Lower lobe of right lung (tissue), 2 donors: Measurements from ENCODE around the gene OTOP3. TPM values are rescaled to one million over a fixed set of nuclear protein-coding genes. Genes with fewer than 3 reads are reported as not detected.

Experiments used
- ATAC-seq, 2 donors: fragments of 200-7000 bp; cut with Tn5 transposase; one replicate each; pipeline ENCODE4 v1.9.1; 2020 to 2022; ENCODE audit warnings: mild to moderate bottlenecking in 2 of 2, moderate library complexity in 2 of 2
- DNase-seq: peaks from one replicate; pipeline ENCODE4 v3.0.0-alpha.2; 2020
- H3K27ac ChIP-seq: fragments of 200-600 bp; one replicate; pipeline ENCODE4 v1.8.0; 2022
- H3K27me3 ChIP-seq: fragments of 200-600 bp; one replicate; pipeline ENCODE4 v1.8.0; 2022; ENCODE audit warnings: low read depth
- H3K36me3 ChIP-seq: fragments of 200-600 bp; one replicate; pipeline ENCODE4 v1.8.0; 2022; ENCODE audit warnings: mild to moderate bottlenecking
- H3K4me1 ChIP-seq: fragments of 200-600 bp; one replicate; pipeline ENCODE4 v1.8.0; 2022
- H3K4me3 ChIP-seq: fragments of 200-600 bp; one replicate; pipeline ENCODE4 v1.8.0; 2022; ENCODE audit warnings: mild to moderate bottlenecking
- H3K9me3 ChIP-seq: fragments of 200-600 bp; one replicate; pipeline ENCODE4 v1.8.0; 2022
- intact Hi-C: fragments of 100-400 bp; cut with DNase I; formaldehyde crosslinking; loops from one replicate; pipeline ENCODE4 v1.11.0; 2022
- total RNA-seq: library from RNA; stranded (reverse); fragmentation: NEBNext Ultra II Directional; extraction: Animal tissue kit (Norgen Biotek cat#: 25700); gene quantifications from one replicate; pipeline ENCODE4 v1.2.1, GENCODE V29; 2021
- TF ChIP-seq, protein P1 (sequence below): fragments of 200-600 bp; IDR thresholded peaks from one replicate; pipeline ENCODE4 v1.8.0; 2022; ENCODE audit warnings: antibody characterized with exemption, mild to moderate bottlenecking
- donor health status: DM: no; HTN: yes; CAD: no; lungs with severe emphysema.

OTOP3 gene
- total RNA-seq, 1 donor from 2014 or later = not detected

DNA sequence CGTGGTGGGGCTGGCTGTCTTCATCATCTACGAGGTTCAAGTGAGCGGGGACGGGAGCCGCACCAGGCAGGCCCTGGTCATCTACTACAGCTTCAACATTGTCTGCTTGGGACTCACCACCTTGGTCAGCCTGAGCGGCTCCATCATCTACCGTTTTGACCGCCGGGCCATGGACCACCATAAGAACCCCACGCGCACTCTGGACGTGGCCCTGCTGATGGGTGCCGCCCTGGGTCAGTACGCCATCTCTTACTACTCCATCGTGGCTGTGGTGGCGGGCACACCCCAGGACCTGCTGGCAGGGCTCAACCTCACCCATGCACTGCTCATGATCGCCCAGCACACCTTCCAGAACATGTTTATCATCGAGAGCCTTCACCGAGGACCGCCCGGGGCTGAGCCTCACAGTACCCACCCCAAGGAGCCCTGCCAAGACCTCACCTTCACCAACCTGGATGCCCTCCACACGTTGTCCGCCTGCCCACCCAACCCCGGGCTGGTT, 5.1 kb upstream of the OTOP3 start:
- H3K27me3 ChIP-seq = peaks cover 65% of the 10 kb centered on the region
- ATAC-seq (no peak), DNase-seq (peak; percentile 35)
- no peaks in the 10 kb centered on the region for H3K9me3 ChIP-seq
- no peak overlapping the region for H3K4me3 ChIP-seq
- intact Hi-C loops = no loop called here
- no peak overlapping the region for H3K27ac ChIP-seq
- no peaks in the 10 kb centered on the region for H3K36me3 ChIP-seq
- TF ChIP-seq, protein P1, sequence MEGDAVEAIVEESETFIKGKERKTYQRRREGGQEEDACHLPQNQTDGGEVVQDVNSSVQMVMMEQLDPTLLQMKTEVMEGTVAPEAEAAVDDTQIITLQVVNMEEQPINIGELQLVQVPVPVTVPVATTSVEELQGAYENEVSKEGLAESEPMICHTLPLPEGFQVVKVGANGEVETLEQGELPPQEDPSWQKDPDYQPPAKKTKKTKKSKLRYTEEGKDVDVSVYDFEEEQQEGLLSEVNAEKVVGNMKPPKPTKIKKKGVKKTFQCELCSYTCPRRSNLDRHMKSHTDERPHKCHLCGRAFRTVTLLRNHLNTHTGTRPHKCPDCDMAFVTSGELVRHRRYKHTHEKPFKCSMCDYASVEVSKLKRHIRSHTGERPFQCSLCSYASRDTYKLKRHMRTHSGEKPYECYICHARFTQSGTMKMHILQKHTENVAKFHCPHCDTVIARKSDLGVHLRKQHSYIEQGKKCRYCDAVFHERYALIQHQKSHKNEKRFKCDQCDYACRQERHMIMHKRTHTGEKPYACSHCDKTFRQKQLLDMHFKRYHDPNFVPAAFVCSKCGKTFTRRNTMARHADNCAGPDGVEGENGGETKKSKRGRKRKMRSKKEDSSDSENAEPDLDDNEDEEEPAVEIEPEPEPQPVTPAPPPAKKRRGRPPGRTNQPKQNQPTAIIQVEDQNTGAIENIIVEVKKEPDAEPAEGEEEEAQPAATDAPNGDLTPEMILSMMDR = no peak
- H3K4me1 ChIP-seq = no peaks in the 10 kb centered on the region

DNA sequence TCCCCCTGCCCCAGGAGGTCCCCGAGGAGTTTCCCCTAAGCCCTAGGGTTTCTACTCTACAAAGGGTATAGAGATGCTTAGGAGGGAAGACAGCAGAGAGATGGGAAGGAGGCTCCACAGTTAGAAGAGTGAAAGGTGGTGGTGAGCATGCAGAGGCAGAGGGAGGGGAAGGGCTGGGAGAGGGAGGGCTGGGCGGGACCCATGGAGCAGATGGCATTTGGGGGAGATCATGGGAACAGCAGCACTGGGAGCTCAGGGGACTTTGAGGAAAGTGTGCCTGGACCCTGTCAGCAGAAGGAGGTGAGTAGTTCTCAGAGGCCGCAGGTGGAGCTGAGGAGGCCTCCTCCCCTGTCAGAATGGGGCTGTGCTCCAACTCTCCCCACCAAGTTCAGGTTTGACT, 650 bp upstream of the OTOP3 start:
- no peak overlapping the region for H3K27ac ChIP-seq
- peaks cover 76% of the 10 kb centered on the region for H3K27me3 ChIP-seq
- H3K4me3 ChIP-seq = no peak overlapping the region
- TF ChIP-seq, protein P1 = no peak
- ATAC-seq (no peak), DNase-seq (no peak)
- no peaks in the 10 kb centered on the region for H3K4me1 ChIP-seq
- H3K9me3 ChIP-seq = no peaks in the 10 kb centered on the region
- no peaks in the 10 kb centered on the region for H3K36me3 ChIP-seq
- intact Hi-C loops = no loop called here

DNA sequence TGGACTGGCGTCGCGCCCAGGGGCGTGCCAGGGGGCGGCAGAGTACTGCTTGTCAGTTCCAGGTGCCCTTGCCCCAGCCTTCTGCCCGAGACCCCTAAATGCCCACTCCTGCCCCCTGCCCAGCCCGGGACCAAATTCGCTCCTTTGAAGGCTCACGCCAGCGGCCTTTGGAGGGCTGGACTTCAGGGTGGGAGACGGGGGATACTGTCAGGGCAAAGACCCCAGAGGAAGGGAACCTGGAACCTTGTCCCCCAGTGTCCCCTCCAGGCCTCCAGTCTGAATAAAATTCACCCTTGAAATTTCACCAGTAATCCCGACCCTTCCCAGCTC, 737 bp downstream of the OTOP3 start:
- ATAC-seq = no peak

DNA sequence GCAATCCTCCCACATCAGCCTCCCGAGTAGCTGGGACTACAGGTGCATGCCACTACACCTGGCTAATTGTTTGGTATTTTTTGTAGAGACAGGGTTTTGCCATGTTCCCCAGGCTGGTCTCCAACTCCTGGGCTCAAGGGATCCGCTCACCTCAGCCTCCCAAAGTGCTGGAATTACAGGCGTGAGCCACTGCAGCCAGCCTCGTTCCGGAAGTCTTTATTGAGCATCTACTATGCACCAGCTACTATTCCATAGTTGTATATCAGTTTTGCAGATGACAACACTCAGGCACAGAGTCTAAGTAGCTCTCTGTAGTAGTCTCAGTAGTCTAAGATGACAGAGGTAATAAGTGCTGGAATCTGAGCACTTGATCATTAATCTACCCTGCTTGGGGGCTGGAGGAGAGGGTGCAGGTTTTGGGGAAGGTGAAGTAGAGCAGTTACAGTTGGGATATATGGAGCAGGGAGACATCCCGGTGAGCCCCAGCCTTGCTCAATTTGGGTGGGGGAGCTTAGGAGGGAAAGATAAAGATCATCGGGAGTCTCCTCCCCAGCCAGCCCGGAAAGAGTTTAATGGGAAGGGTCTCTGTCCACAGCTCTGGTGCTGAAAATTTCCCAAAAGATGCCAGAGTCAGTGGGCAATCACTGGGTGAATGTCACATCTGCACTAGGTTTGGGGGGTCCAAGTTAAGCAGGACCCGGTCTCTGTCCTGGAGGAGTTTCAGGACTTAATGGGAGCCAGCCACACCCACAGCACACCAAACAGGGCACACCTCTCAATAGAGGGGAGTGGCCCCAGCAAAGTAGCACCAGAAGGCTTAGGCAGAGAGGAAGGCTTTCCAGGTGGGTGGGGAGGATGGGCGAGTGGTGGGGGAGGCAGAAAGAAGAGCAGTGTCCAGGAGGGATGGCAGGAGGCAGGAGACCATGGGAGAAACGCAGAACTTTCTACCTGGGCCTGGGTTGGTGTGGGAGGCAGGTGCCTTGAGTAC, 1.7 kb downstream of the OTOP3 start:
- peaks cover 71% of the 10 kb centered on the region for H3K27me3 ChIP-seq
- no peaks in the 10 kb centered on the region for H3K9me3 ChIP-seq
- H3K36me3 ChIP-seq = no peaks in the 10 kb centered on the region
- H3K4me3 ChIP-seq = no peak overlapping the region
- ATAC-seq (no peak), DNase-seq (no peak)
- TF ChIP-seq, protein P1 = no peak
- H3K27ac ChIP-seq = no peak overlapping the region
- no peaks in the 10 kb centered on the region for H3K4me1 ChIP-seq
- intact Hi-C loops = no loop called here

More for the DNA sequence above, 737 bp downstream of the OTOP3 start:
- Histone ChIP-seq H3K36me3 (no peaks in the 10 kb centered on the region), H3K4me3 (no peak overlapping the region), H3K27me3 (peaks cover 67% of the 10 kb centered on the region), H3K9me3 (no peaks in the 10 kb centered on the region), H3K27ac (no peak overlapping the region), H3K4me1 (no peaks in the 10 kb centered on the region)
- TF ChIP-seq, protein P1 = no peak
- intact Hi-C loops = no loop called here
- DNase-seq = no peak

DNA sequence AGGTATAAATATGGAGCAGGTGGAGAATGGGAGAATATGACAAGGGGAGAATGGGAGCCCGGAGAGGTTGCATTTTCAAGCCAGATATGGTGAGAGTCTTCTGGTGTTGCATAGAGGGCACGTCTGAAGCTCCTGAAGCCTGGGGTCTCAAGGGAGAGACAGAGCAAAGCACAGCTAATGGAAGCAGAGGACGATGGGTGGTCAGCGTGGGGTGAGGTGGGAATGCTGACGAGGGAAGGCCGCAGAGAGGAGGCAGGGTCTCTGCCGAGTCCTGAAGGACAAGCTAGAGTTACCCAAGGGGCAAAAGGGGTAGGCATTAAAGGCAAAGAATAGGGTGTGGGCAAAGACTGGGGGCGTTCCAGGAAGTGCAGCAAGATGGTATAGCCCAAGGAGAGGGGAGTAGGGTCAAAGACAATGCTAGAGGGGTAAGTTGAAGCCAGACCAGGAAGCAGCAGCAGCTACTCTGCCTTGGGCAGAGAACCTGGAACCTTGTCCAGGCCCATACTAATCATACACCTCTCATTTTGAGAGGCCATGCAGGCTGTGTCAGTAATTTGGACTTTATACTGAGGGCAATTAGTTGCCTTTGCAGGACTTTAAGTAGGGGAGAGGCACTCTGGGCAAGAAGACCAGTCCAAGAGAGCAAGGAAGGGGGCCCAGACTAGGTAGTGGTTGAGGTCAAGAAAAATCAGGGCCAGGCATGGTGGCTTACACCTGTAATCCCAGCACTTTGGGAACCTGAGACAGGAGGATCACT, 2.7 kb downstream of the OTOP3 start:
- ATAC-seq = no peak
- no peak for DNase-seq

More for the DNA sequence above, 2.7 kb downstream of the OTOP3 start:
- H3K27ac ChIP-seq = no peak overlapping the region
- no peaks in the 10 kb centered on the region for H3K36me3 ChIP-seq
- H3K4me1 ChIP-seq = no peaks in the 10 kb centered on the region
- intact Hi-C loops = no loop called here
- TF ChIP-seq, protein P1 = no peak
- H3K27me3 ChIP-seq = peaks cover 64% of the 10 kb centered on the region
- no peak overlapping the region for H3K4me3 ChIP-seq
- H3K9me3 ChIP-seq = no peaks in the 10 kb centered on the region
